Activated naive CD4-positive, alpha-beta T cell treated with anti-CD3 and anti-CD28 coated beads, Interleukin-2, amount 50 U/mL, for 16 hours (primary cell): ENCODE results near the gene GORAB.
A peak's percentile ranks its signal among the peaks of the same experiment; 100 is the strongest.

Experiments
- DNase-seq: peaks from one replicate; pipeline ENCODE4 v3.0.0-alpha.2; 2020

GORAB gene, protein sequence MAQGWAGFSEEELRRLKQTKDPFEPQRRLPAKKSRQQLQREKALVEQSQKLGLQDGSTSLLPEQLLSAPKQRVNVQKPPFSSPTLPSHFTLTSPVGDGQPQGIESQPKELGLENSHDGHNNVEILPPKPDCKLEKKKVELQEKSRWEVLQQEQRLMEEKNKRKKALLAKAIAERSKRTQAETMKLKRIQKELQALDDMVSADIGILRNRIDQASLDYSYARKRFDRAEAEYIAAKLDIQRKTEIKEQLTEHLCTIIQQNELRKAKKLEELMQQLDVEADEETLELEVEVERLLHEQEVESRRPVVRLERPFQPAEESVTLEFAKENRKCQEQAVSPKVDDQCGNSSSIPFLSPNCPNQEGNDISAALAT

GRCh38 chr1:170531758-170532657, at the start of gene GORAB:
TSS of gene GORAB (plus strand) at chr1:170532166. CDS start at chr1:170532224, 58 bp downstream.
- peak; percentile 87 for DNase-seq

GRCh38 chr1:170483051-170483450, 48.9 kb upstream of the GORAB start:
- DNase-seq = no peak

DNA sequence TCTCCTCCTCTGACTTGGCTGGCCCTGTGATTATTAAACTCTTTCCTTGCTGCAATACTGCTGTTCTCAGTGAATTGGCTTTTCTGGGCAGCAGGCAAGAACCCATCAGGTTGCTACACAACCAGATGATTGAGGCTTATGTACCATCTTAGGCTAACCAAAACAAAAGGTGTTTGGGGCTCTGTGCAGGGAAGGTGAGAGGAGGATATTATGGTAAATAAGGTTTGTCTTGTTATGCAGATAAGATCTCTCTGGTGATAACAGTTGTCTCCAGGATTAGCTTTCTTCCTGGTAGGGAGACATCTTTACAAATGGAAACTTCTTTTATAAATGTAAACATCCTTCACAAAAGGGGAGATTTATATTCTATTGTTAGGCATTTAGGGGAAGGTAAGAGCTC, 44.5 kb upstream of the GORAB start:
- no peak for DNase-seq

DNA sequence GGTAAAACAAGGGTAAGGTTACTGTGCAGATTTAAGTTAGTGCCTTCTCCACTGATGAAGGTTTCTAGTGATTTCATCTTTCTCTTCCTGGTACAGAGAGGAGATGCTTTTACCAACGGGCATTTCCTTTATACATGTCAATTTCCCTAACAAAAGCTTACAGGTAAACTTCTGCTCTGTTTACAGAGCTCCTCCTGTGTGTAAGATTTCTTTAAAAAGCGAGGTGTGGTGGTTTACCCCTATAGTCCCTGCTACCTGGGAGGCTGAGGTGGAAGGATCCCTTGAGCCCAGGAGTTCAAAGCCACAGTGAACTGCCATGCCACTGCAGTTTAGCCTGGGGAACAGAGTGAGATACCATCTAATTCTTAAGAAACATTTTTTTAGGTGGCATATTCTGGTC, 40.7 kb upstream of the GORAB start:
- DNase-seq = no peak

GRCh38 chr1:170494369-170494768, 37.6 kb upstream of the GORAB start:
- no peak for DNase-seq

GRCh38 chr1:170495006-170495405, 37.0 kb upstream of the GORAB start:
- no peak for DNase-seq

DNA sequence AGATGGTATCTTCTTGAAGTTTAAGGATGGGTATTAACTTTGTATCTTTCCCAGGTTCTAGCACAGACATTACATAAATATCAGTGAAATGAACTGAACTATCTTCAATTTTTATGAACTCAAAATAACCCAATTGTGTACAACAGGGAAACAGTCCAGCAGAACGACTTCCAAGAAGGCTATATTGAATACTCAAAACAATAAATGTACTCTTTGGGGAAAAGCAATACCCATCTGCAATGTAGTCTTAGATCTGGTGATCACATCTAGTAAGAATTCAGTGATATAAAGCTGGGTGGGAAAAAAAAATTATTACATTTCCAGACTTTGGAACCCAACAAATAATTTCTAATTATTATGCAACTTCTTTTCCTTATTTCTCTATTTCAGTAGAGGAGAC, 33.1 kb upstream of the GORAB start:
- DNase-seq = no peak

GRCh38 chr1:170503665-170504064, 28.3 kb upstream of the GORAB start:
- no peak for DNase-seq

- no peak for DNase-seq
Observed at GRCh38 chr1:170510163-170510562, 21.8 kb upstream of the GORAB start.

DNA sequence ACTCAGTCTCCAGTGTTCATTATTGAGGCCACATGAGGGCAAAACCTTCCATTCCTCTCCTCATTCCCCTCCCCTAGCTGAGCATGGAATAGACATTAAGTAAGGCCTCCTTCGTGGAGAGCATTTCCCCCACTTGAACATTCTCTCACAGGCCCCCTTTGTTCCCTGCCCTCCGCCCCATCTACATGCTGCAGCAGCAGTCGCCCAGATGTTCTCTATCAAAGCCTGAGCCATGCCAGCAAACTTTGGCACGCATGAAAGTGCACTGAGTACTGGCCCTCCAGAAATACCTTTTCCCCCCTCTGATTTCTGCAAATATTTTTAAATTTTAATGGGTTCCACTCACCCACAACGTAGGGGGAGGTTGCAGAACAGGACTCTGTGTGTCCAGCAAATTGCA, 20.9 kb upstream of the GORAB start:
- DNase-seq = no peak

- DNase-seq = no peak
Observed at GRCh38 chr1:170513138-170513537, 18.8 kb upstream of the GORAB start.

DNA sequence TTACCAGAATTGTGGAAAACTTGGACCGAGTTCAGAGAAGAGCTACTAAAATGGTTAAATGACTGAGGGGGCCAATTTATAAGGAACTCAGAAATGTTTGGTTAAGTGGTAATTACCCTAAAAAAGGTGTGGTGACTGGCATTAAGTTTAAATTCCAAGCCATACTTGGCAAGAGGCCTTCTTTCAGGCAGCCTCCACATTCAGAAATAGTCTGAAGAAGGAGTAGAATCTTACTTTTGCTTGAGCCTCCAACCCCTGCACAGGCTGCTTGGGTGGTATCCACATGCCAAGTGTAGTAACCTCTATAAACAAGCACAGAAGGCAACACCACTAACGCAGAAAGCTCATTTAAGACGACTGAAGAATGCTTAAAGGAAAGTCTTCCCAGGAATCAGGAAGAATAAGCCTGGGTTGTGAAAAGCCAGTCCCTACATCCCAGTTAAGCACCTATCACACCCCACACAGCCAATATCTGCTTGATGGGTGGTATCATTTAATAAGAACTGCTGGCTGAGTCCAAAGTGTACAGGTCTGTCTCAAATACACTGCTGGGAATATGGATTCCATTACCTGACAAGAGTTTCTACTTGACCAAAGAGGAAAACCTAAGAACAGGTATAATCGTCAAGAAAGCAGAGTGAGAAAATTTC, 13.7 kb upstream of the GORAB start:
- no peak for DNase-seq

- DNase-seq = no peak
Observed at GRCh38 chr1:170518965-170519364, 13.0 kb upstream of the GORAB start.

DNA sequence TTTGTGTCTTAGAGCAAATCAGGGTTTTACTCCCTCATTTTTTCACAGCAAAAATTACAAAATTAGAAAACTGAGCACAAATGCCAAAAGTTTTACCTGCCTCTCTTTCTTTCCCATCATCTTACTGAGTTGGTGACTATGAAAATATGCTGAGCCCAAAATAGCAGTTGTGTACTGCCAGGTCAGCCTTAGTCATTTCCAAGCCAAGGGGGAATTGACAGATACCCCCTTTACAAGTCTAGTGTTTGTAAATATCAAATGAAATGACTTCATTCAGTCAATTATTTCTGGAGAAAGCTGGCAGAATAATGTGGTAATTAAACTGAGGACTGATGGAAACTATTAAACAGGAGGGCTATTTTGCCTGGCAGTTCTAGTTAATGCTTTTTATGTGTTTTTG, 11.4 kb upstream of the GORAB start:
- DNase-seq = no peak

- DNase-seq = no peak
Observed at GRCh38 chr1:170521818-170522217, 10.1 kb upstream of the GORAB start.

DNA sequence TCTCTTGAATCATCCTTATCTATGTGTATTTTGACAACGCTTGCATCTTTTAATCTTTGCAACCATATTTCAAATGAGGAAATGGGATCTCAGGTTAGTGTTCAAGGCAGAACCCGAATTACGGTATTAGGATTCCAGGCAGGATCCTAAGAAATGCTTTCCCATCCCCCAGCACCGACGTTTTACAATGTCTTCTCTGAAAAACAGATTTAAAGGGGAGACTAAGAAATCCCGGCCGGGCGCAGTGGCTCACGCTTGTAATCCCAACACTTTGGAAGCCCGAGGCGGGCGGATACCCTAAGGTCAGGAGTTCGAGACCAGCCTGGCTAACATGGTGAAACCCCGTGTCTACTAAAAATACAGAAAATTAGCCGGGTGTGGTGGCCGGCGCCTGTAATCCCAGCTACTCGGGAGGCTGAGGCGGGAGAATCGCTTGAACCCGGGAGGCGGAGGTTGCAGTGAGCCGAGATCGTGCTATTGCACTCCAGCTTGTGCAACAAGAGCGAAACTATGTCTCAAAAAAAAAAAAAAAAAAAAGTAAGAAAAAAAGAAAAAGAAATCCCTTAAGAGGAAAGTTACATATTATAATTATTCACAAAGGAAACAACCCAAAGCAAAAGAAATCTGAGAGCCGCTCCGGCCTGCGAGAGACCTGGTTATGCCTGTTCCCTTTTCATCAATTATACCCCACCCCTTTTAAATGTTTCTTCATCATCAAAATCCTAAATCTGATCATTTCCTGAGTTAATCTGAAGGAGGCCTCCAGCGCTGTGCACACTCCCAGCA, 801 bp upstream of the GORAB start:
- no peak for DNase-seq

GRCh38 chr1:170533298-170533697, 1.3 kb downstream of the GORAB start:
- DNase-seq = no peak

- DNase-seq = no peak
Observed at GRCh38 chr1:170534626-170535147, 2.7 kb downstream of the GORAB start.

GRCh38 chr1:170535418-170535817, 3.5 kb downstream of the GORAB start:
- no peak for DNase-seq

- DNase-seq = no peak
Observed at GRCh38 chr1:170536924-170537551, 5.1 kb downstream of the GORAB start.

DNA sequence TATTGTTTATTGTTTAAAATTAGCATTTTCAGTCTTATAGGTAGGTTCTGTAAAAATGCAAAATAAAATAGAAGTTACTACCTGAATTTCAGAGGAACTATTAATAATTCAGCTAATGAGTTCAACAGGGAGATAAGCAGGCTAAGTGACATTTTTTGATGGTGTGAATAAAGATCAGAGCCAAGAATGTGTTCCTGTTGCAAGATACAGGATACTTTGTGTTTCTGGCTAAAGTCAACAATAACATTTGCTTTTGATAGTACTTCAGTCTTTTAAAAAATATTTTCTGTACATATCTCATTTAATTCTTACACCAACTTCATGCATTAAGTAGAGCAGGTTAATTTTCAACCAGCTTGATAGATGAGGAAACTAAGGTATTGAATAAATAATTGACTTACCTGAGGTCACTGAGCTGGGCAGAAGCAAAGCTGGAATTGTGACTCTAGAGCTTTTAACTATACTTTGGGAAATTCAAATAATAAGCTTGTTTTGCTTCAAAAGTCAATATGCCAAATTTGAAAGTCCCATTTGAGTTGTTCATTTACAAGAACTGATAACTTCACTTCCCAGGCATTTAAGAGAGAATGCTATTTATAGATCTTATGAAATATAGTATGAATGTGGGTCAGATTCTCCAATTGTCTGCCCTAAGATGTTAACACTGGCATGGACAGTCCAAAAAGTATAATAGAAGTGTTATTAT, 6.0 kb downstream of the GORAB start:
- DNase-seq = no peak
